Right lobe of liver (tissue), 6 donors: Measurements from ENCODE around the gene USP2. TPM values are rescaled to one million over a fixed set of nuclear protein-coding genes. Genes with fewer than 3 reads are reported as not detected.

Experiments
- ATAC-seq, 4 donors: fragments of 200-7000 bp; cut with Tn5 transposase; one replicate each; pipeline ENCODE4 v1.9.1; 2020; ENCODE audit warnings: mild to moderate bottlenecking in 4 of 4, moderate library complexity in 4 of 4
- DNase-seq, 3 donors: peaks; one replicate each; pipeline ENCODE4 v3.0.0-alpha.2; 2020
- H3K27ac ChIP-seq, 3 donors: fragments of 200-600 bp; one replicate each; pipeline ENCODE4 v1.8.0; 2022
- H3K27me3 ChIP-seq, 2 donors: fragments of 200-600 bp; one replicate each; pipeline ENCODE4 v1.8.0; 2022
- H3K36me3 ChIP-seq, 4 donors: fragments of 200-600 bp; sonication (generic) in 1 of 4; one replicate each; pipeline versions ENCODE4 v1.5.1 to v1.8.0; 2017 to 2022; ENCODE audit warnings: control low read depth in 1 of 4
- H3K4me1 ChIP-seq, 4 donors: fragments of 200-600 bp; sonication (generic) in 1 of 4; one replicate each; pipeline versions ENCODE4 v1.5.1 to v1.8.0; 2017 to 2022; ENCODE audit warnings: control low read depth in 1 of 4
- H3K4me3 ChIP-seq, 3 donors: fragments of 200-600 bp; one replicate each; pipeline ENCODE4 v1.8.0; 2022
- H3K9me3 ChIP-seq, 4 donors: fragments of 200-600 bp; sonication (generic) in 1 of 4; one replicate each; pipeline versions ENCODE4 v1.5.1 to v1.8.0; 2017 to 2022; ENCODE audit warnings: control low read depth in 1 of 4
- POLR2A ChIP-seq: fragments of 450-650 bp; IDR thresholded peaks from one replicate; pipeline ENCODE4 v1.6.1; 2017; ENCODE audit warnings: antibody characterized with exemption, mild to moderate bottlenecking
- WGBS: methylation state at CpG from one replicate; pipeline ENCODE4 v1.1.6; 2018; ENCODE audit warnings: low coverage, low lambda C conversion rate; ENCODE audit not compliant: insufficient coverage; ENCODE audit errors: missing lambda C conversion rate; 5-methylcytosine and 5-hydroxymethylcytosine counted together
- intact Hi-C, 2 donors: fragments of 100-400 bp; cut with DNase I; formaldehyde crosslinking; loops; one replicate each; pipeline versions ENCODE4 v1.11.2 to v1.14.1; 2022
- microRNA-seq, 2 donors: library from miRNA; unstranded; fragments of <30 nt; microRNA quantifications; one replicate each; pipeline ENCODE4, GENCODE V29; 2019 to 2020
- small RNA-seq, 2 experiments: library from RNA; depleted of rRNA; stranded (forward); fragments of <200 nt; gene quantifications; one replicate each; pipeline ENCODE3, GENCODE V24; 2016
- total RNA-seq, 6 experiments: library from RNA; depleted of rRNA in 2 of 6; stranded (reverse); fragments of >200 nt in 2 of 6; fragmentation: NEBNext Ultra II Directional in 3 of 6; extraction: Animal tissue kit (Norgen Biotek cat#: 25700) in 3 of 6; gene quantifications; one replicate each; pipeline versions ENCODE4 v1.1.0 to v1.2.4, GENCODE V29; 2016 to 2023
- TF ChIP-seq, protein P1 (sequence below), 4 donors: fragments of 200-600 bp in 3 of 4; fragments of 450-650 bp in 1 of 4; IDR thresholded peaks; one replicate each; pipeline versions ENCODE4 v1.5.1 to v1.8.0; 2016 to 2022; ENCODE audit warnings: antibody characterized with exemption in 4 of 4, mild to moderate bottlenecking in 2 of 4
- donor health status: DM: no; HTN: yes; CAD: no.
- donor health status: DM: no; HTN: no; CAD: no.
- donor health status: DM: no; HTN: no; CAD: no.
- donor health status: DM: no; HTN: yes; CAD: no.
- donor health status: DM: no; HTN: yes; CAD: no.

Gene USP2
- total RNA-seq, 6 experiments from 2014 or later: 1.3 to 25.9 (median 4.6) TPM

DNA sequence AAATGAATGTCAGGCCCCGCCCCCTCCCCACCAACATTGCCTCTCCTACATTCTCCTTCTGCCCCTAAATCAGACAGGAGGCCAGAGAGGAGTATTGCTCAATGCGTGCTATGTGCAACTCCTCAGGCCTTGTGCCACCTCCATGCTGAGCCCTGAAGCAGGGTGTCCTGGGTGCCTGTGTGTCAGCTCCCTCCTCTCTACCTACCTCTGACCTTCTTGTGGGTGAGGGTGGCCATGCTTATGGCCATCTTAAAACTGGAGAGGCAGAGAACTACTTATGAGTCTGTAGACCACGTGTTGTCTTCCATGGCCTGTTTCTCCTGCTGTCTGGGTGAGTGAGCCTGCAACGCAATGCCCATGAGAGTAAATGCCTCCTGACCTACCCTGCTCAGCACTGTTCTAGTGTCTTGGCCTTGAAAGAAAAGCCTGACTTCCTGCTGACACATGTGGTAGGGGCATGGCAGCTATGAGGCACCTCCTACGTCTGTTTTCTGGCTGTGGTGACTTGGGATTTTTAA lies 75.1 kb downstream of the USP2 start:
- H3K36me3 ChIP-seq: peaks cover 0 to 6% (median 0%) of the 10 kb centered on the region in 4 donors
- no peak for TF ChIP-seq POLR2A
- TF ChIP-seq, protein P1, sequence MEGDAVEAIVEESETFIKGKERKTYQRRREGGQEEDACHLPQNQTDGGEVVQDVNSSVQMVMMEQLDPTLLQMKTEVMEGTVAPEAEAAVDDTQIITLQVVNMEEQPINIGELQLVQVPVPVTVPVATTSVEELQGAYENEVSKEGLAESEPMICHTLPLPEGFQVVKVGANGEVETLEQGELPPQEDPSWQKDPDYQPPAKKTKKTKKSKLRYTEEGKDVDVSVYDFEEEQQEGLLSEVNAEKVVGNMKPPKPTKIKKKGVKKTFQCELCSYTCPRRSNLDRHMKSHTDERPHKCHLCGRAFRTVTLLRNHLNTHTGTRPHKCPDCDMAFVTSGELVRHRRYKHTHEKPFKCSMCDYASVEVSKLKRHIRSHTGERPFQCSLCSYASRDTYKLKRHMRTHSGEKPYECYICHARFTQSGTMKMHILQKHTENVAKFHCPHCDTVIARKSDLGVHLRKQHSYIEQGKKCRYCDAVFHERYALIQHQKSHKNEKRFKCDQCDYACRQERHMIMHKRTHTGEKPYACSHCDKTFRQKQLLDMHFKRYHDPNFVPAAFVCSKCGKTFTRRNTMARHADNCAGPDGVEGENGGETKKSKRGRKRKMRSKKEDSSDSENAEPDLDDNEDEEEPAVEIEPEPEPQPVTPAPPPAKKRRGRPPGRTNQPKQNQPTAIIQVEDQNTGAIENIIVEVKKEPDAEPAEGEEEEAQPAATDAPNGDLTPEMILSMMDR (IDR thresholded peaks at IDR 0.05): no peak

DNA sequence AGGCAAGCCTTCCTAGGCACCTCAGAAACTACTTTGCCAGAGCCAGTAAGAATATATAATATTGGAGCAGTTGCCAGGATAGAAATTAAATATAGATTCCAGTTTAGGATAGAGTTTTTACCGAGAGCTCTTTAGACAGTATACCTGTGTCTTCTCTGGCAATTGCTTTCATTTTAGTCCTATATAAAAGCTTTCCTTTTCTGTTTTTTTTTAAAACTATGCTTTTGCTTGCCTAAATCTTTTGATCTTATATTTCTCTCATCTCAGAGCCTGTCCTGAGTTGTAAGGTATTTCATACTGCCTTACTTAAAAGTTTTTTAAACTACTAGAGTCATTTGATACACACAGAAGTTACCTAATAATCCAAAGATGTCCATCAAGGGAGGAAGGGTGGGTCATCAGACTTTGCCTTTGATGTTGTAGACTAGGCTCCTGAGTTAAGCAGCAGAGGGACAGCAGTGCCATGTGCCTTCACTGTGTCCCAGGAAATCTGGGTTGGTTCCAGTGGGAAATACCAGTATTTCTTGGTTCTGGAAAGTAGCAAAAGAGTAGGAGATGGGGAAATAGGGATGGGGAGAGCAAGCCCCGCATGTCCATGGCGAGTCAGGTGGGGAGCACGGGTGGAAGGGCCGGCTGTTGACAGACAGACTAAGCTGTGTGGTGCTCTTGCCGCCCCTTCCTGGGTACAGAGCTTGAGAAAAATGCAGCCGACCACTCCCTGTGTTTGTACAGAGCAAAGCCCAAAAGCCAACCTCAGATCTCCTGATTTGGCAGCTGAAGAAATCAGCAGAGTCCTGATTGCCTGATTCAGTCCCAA lies 75.7 kb downstream of the USP2 start:
- Histone ChIP-seq H3K36me3 (peaks cover 0 to 7% (median 0%) of the 10 kb centered on the region in 4 donors), H3K4me3 (no peak overlapping the region), H3K4me1 (no peaks in the 10 kb centered on the region), H3K9me3 (no peaks in the 10 kb centered on the region), H3K27me3 (no peaks in the 10 kb centered on the region), H3K27ac (no peak overlapping the region)
- ATAC-seq (no peak), DNase-seq (no peak)
- 93% methylated on average over 3 of the region's 7 CpGs for WGBS
- intact Hi-C loops: no loop called here
- TF ChIP-seq, protein P1 (IDR thresholded peaks at IDR 0.05): no peak
- no peak for TF ChIP-seq POLR2A

More for the DNA sequence above, 75.1 kb downstream of the USP2 start:
- no peaks in the 10 kb centered on the region for H3K27me3 ChIP-seq
- no peak overlapping the region for H3K27ac ChIP-seq
- peak; percentile 33 to 60 (median 42) for ATAC-seq
- H3K9me3 ChIP-seq: no peaks in the 10 kb centered on the region
- no peak overlapping the region for H3K4me3 ChIP-seq
- 53% methylated on average over 2 of the region's 5 CpGs for WGBS
- no peaks in the 10 kb centered on the region for H3K4me1 ChIP-seq
- DNase-seq: no peak
- intact Hi-C loops: no loop called here

Small RNAs within 50 kb of the gene (microRNA-seq; reads per million reads assigned to microRNA genes)
- gene MIR6756: 0 to 0.29 reads per million in 2 donors

Small RNAs within 50 kb of the gene (small RNA-seq; reads per million reads assigned to genes)
- 0 reads per million in 2 experiments for gene AP003396.4
- 0 reads per million in 2 experiments for gene RF01225

Other genes with a start within 250 kb of the USP2 start
- gene ABCG4, start 232.6 kb downstream of the USP2 start, total RNA-seq: under 1 TPM in 4 of 6 experiments, not detected in 2; 0.04 to 0.22 (median 0.09) TPM
- gene NLRX1, start 213.0 kb downstream of the USP2 start, total RNA-seq: 10 to 100 TPM in 4 of 6 experiments, 1 to 10 TPM in 2; 8.1 to 13.2 (median 10.9) TPM
- under 1 TPM in 1 of 6 experiments, not detected in 5; 0.32 TPM for gene NHERF4, start 196.2 kb downstream of the USP2 start, total RNA-seq
- 1 to 10 TPM; 3.1 to 7.1 (median 4.6) TPM for gene CBL, start 175.4 kb downstream of the USP2 start, total RNA-seq
- gene MCAM, start 64.6 kb downstream of the USP2 start, total RNA-seq: 10 to 100 TPM in 4 of 6 experiments, 1 to 10 TPM in 2; 1.8 to 28.7 (median 12.5) TPM
- 10 to 100 TPM; 12.9 to 18.1 (median 15.1) TPM for gene RNF26, start 47.2 kb downstream of the USP2 start, total RNA-seq
- gene C1QTNF5, start 40.8 kb downstream of the USP2 start, total RNA-seq: 1 to 10 TPM; 2.8 to 6.3 (median 4.8) TPM
- gene MFRP, start 35.0 kb downstream of the USP2 start, total RNA-seq: not detected
- gene THY1, start 41.5 kb upstream of the USP2 start, total RNA-seq: 1 to 10 TPM in 4 of 6 experiments, under 1 TPM in 2; 0.13 to 5.3 (median 2.1) TPM